ENCODE measurements around the gene TRIM9.
A peak's percentile ranks its signal among the peaks of the same experiment; 100 is the strongest.

GRCh38 chr14:50999726-51000125 is 95.2 kb downstream of the TRIM9 start:
- peak in 1 of 2 donors; percentile 20 for TF ChIP-seq CTCF (conservative IDR thresholded peaks at IDR 0.05 in 1 of 2, IDR thresholded peaks at IDR 0.05 in 1 of 2; ENCODE audit: extremely low read depth in 1 of 2, insufficient read depth in 1 of 2, low read depth in 1 of 2, low read length in 2 of 2)
- no peak for TF ChIP-seq EZH2 (IDR thresholded peaks at IDR 0.05; ENCODE audit: borderline replicate concordance, low read length)

All from mammary epithelial cell (primary cell).